ENCODE results near the gene ADAMTS13.
"Not testable (repeated sequence)": the region's sequence is repeated elsewhere in the genome, so short reads cannot be mapped to it uniquely, and the experiment has no call there.

ADAMTS13 gene

DNA sequence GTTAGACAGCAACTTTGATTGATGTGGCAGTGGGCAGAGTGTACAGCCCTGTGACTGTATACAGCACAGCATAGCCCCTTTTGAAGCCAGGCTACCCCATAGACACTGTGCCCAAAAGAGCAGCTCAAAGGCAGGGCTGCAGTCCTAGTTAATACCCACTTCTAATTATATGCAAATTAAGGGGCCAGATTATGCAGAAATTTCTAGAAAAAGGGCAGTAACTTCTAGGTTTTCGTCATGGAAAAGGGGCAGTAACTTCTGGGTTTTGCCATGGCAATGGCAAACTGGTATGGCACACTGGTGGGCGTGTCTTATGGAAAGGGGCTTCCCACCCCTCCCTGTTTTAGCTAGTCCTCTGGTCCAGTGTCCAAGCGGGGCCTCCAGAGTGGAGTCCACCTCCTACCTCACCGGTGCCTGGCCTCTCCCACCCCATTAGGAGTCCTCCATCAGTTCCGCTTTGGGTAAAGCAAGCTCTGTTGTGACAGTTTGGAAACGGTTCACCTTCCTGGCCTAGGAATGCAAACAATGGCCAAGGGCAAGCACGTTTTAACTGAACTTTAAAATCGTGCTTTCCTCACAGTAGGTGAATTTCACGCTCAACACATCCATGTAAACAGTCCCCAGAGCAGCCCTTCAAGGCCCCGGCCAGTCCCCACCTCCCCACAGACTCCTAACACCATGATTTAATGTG is 5.6 kb downstream of the ADAMTS13 start:
- FAIRE-seq, result no peak

DNA sequence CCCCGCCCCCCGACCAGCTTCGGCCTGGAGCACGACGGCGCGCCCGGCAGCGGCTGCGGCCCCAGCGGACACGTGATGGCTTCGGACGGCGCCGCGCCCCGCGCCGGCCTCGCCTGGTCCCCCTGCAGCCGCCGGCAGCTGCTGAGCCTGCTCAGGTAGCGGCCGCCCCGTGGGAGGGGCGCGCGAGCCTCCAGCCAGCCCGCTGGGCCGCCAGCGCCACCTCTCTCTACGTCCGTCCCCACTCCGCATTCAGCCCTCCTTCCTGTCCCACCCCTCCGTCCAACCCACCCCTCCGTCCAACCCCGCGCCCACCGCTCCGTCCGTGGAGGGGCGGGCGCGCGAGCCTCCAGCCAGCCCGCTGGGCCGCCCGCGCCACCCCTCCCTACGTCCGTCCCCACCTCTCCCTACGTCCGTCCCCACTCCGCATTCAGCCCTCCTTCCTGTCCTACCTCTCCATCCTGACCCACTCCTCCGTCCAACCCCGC is 6.5 kb downstream of the ADAMTS13 start:
- FAIRE-seq, result no peak

GRCh38 chr9:133429214-133429613 is 7.0 kb downstream of the ADAMTS13 start:
- FAIRE-seq, result no peak

DNA sequence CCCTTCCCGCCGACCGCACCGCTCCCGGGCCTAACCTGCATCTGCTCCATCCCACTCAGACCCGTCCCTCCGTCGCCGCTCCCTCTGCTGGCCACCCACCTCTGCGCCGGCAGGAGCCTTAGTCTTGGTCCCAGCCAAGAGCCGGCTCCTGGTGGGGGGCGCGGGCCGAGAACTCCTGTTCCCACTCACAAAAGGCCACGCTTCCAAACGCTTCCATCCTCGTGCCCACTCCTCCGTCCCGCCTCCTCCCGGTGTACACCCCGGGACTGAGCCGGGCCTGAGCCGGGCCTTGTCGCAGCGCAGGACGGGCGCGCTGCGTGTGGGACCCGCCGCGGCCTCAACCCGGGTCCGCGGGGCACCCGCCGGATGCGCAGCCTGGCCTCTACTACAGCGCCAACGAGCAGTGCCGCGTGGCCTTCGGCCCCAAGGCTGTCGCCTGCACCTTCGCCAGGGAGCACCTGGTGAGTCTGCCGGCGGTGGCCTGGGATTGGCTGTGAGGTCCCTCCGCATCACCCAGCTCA is 7.5 kb downstream of the ADAMTS13 start:
- no peak for FAIRE-seq

DNA sequence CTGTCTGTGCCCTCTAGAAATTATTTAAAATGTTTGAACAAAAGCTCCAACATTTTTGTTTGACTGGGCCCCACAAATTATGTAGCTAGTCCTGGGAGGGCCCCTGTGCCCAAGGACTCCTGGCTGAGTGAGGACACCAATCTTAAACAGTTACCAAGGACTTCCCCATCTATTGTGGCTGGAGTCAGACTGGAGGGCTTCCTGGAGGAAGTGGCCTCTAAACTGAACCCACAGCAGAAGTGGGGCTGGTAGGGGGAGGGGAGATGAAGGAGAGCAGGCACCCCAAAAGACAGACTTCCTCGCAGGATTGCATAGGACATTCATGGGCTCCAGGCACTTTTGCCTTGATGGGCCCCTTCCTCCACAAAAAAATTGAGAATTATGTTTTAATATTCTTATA is 8.1 kb downstream of the ADAMTS13 start:
- no peak for FAIRE-seq

DNA sequence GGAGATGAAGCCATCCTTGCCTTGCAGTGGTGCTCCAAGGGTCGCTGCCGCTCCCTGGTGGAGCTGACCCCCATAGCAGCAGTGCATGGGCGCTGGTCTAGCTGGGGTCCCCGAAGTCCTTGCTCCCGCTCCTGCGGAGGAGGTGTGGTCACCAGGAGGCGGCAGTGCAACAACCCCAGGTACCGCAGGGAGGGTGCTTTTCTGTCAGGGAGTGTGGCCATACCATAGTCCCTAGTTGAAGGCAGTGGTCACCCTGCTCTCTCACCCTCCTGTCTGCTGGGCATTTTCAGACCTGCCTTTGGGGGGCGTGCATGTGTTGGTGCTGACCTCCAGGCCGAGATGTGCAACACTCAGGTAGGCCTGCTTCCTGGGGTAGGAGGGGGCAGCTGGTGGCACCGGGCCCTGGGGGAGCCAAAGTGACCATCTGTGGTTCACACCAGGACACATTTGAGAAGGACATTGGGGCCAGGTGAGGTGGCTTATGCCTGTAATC is 11.2 kb downstream of the ADAMTS13 start:
- FAIRE-seq, result no peak

DNA sequence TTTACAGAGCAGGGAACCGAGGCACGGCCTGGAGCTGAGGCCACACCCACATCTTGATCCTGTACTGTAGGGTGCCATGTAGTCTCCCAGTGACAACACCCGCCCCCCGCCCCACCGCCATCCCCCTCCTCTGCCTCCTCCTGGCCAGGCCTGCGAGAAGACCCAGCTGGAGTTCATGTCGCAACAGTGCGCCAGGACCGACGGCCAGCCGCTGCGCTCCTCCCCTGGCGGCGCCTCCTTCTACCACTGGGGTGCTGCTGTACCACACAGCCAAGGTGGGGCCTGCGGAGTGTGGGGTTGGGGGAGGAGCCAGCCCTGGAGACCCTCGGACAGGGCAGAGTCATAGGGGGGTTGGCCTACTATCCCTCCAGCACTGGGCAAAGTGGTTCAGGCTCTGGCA is 14.5 kb downstream of the ADAMTS13 start:
- FAIRE-seq, result no peak

GRCh38 chr9:133437753-133438531 is 15.8 kb downstream of the ADAMTS13 start:
- no peak for FAIRE-seq

GRCh38 chr9:133439337-133439736 is 17.2 kb downstream of the ADAMTS13 start:
- no peak for FAIRE-seq

DNA sequence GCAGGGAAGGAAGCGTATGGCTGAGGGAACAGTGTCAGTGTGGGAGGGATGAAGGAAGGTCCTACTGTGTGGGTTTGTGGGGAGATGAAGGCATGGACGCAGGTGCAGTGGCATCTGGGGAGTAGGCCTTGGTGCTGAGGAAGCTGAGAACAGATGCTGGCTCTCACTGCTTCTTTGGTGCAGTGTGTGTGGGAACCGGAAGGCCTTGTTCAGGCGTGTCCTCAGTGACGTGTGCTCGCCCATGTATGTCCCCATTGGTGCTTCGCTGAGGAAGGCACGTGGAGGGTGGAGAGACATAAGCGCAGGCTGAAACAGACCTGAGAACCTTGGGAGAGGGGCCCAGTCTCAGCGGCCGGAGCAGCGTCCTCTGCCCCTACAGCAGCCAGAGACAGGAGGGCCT is 18.7 kb downstream of the ADAMTS13 start:
- no peak for FAIRE-seq

GRCh38 chr9:133441571-133441970 is 19.4 kb downstream of the ADAMTS13 start:
- FAIRE-seq, result no peak

DNA sequence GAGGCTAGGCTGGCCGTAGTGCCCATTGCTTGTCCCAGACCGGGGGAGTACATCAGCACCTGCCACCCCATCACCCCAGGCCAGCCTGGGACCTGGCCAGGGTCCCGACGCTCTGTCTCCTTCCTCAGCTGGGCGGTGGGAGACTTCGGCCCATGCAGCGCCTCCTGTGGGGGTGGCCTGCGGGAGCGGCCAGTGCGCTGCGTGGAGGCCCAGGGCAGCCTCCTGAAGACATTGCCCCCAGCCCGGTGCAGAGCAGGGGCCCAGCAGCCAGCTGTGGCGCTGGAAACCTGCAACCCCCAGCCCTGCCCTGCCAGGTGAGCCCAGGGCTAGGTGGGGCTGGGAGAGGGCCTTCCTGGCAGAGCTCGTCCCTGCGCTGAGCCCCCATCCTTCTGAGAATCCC is 21.1 kb downstream of the ADAMTS13 start:
- FAIRE-seq, result no peak

- no peak for FAIRE-seq
These were observed 21.8 kb downstream of the ADAMTS13 start for GRCh38 chr9:133443982-133444381.

- no peak for FAIRE-seq
These were observed 23.3 kb downstream of the ADAMTS13 start for GRCh38 chr9:133445293-133445969.

- FAIRE-seq, result no peak
These were observed 26.4 kb downstream of the ADAMTS13 start for GRCh38 chr9:133448487-133448972.

- FAIRE-seq, result no peak
These were observed 27.6 kb downstream of the ADAMTS13 start for GRCh38 chr9:133449760-133450159.

DNA sequence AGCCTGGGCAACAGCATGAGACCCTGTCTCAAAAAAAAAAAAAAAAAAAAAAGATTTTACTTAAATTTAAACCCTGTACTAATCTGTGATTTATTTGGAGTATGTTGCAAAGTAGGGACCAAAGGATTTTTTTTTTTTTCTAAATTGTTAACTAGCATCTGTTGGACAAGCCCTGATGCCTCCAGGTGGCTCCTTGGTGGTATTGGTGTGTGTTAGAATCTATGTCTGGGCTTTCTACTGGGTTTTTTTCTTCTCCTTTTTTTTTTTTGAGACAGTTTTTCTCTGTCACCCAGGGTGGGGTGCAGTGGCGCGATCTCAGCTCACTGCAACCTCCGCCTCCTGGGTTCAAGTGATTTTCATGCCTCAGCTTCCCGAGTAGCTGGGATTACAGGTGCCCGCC is 29.7 kb downstream of the ADAMTS13 start:
- not testable (repeated sequence) for FAIRE-seq

DNA sequence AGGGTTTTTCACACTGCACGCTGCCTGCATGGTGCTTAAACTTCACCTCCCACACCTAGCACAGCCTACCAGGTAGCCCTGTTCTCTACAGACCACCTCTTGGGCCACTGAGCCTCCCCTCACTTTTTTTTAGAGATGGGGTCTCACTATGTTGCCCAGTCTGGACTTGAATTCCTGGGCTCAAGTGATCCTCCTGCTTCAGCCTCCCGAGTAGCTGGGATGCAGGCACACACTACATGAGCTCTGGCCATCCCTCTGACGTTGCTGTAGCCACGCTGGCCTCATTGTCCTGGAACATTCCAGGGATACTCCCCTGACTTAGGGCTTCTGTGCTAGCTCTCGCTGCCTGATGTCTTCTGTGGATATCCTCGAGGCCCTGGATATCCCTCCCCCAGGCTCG is 30.4 kb downstream of the ADAMTS13 start:
- FAIRE-seq, result no peak

GRCh38 chr9:133453651-133454050 is 31.5 kb downstream of the ADAMTS13 start:
- FAIRE-seq, result no peak

DNA sequence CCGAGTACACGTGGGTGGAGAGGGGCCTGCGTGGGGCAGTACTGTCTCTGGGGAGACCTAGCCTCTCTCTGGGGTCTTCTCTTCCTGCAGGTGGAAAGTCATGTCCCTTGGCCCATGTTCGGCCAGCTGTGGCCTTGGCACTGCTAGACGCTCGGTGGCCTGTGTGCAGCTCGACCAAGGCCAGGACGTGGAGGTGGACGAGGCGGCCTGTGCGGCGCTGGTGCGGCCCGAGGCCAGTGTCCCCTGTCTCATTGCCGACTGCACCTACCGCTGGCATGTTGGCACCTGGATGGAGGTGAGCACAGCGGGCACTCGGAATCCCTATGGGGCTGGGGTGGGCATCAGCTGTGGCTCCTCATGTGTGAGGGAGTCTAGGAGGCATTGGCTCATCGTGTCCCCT is 32.2 kb downstream of the ADAMTS13 start:
- no peak for FAIRE-seq

DNA sequence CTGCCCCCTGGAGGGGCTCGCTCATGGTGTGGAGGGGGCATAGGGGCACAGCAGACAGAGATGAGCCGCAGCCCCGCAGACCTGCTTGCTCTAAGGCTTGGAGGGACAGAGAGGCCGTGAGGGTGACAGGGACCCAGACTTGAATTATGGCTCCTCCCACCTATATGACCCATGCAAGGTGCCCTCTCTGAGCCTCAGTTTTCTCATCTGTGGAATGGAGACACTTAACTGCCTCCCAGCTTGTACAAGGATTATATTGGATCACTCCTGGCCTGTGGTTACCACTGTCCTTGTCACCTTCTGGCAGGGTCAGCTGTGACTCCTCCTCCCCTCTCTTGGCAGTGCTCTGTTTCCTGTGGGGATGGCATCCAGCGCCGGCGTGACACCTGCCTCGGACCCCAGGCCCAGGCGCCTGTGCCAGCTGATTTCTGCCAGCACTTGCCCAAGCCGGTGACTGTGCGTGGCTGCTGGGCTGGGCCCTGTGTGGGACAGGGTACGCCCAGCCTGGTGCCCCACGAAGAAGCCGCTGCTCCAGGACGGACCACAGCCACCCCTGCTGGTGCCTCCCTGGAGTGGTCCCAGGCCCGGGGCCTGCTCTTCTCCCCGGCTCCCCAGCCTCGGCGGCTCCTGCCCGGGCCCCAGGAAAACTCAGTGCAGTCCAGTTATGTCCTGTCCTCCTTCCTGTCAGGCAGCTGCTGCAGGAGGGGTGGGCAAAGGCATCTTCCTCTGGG is 32.9 kb downstream of the ADAMTS13 start:
- no peak for FAIRE-seq

DNA sequence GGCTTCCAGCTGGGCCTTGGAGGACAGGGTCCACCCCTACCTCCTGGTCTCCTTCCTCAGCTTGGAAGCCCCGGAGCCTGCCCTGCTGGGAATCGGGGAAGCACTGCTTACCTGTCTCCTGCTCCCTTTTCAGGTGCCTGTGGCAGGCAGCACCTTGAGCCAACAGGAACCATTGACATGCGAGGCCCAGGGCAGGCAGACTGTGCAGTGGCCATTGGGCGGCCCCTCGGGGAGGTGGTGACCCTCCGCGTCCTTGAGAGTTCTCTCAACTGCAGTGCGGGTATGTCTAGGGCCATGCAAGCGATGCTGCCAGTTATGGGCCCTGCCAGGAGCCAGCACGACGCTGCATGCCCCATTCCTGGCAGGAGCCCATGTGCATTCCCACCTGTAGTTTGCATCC is 33.8 kb downstream of the ADAMTS13 start:
- no peak for FAIRE-seq

All from endometrium (tissue), 2 donors.